GM23338 (cell line): Measurements from ENCODE around the gene BABAM1. TPM values are rescaled to one million over a fixed set of nuclear protein-coding genes. Genes with fewer than 3 reads are reported as not detected.
A peak's percentile ranks its signal among the peaks of the same experiment; 100 is the strongest.

ENCODE experiments used
- ATAC-seq: fragments of 200-7000 bp; cut with Tn5 transposase; 3 replicates; pipeline ENCODE4 v1.9.1; 2020
- DNase-seq: peaks from one replicate; pipeline ENCODE4 v3.0.0-alpha.2; 2015; ENCODE audit warnings: low spot score
- H2AFZ ChIP-seq: fragments of 200-600 bp; sonication (generic); 2 replicates; pipeline ENCODE4 v1.8.0; 2016; ENCODE audit warnings: antibody characterized with exemption, mild to moderate bottlenecking, moderate library complexity
- H3F3A ChIP-seq: fragments of 200-600 bp; sonication (generic); replicated peaks from 2 replicates; pipeline ENCODE4 v1.8.0; 2017; ENCODE audit warnings: antibody characterized with exemption, mixed run types, low read depth
- H3K27ac ChIP-seq: fragments of 200-600 bp; sonication (generic); 2 replicates; pipeline ENCODE4 v1.6.1; 2016; ENCODE audit warnings: low read depth
- H3K27me3 ChIP-seq: fragments of 200-600 bp; sonication (generic); 2 replicates; pipeline ENCODE4 v1.8.0; 2016; ENCODE audit warnings: mild to moderate bottlenecking, mixed run types, moderate library complexity; ENCODE audit not compliant: insufficient read depth
- H3K36me3 ChIP-seq: fragments of 200-600 bp; sonication (generic); 2 replicates; pipeline ENCODE4 v1.8.0; 2016; ENCODE audit warnings: mild to moderate bottlenecking; ENCODE audit not compliant: insufficient read depth
- H3K4me1 ChIP-seq: fragments of 200-600 bp; sonication (generic); 2 replicates; pipeline ENCODE4 v1.8.0; 2016; ENCODE audit warnings: mild to moderate bottlenecking, moderate library complexity; ENCODE audit not compliant: insufficient read depth
- H3K4me2 ChIP-seq: fragments of 200-600 bp; sonication (generic); 2 replicates; pipeline ENCODE4 v1.7.1; 2017; ENCODE audit warnings: mixed run types
- H3K4me3 ChIP-seq: fragments of 200-600 bp; sonication (generic); 2 replicates; pipeline ENCODE4 v1.6.1; 2016; ENCODE audit warnings: mixed run types
- H3K79me2 ChIP-seq: fragments of 200-600 bp; sonication (generic); replicated peaks from 2 replicates; pipeline ENCODE4 v1.8.0; 2017; ENCODE audit warnings: mild to moderate bottlenecking; ENCODE audit not compliant: insufficient read depth
- H3K9me2 ChIP-seq: fragments of 200-600 bp; sonication (generic); 2 replicates; pipeline ENCODE4 v1.8.0; 2017; ENCODE audit not compliant: insufficient read depth
- H4K20me1 ChIP-seq: fragments of 200-600 bp; sonication (generic); replicated peaks from 2 replicates; pipeline ENCODE4 v1.8.0; 2017; ENCODE audit warnings: mild to moderate bottlenecking; ENCODE audit not compliant: insufficient read depth
- H3K27ac Mint-ChIP-seq: 2 replicates; pipeline ENCODE4 v1.8.0; 2020; ENCODE audit warnings: inconsistent platforms, mild to moderate bottlenecking, moderate library complexity, mixed read lengths
- H3K27me3 Mint-ChIP-seq: 3 replicates; pipeline ENCODE4 v1.8.0; 2022; ENCODE audit warnings: low read depth, mild to moderate bottlenecking, moderate library complexity, mixed read lengths, inconsistent platforms; ENCODE audit not compliant: insufficient read depth, poor library complexity
- H3K36me3 Mint-ChIP-seq: 3 replicates; pipeline ENCODE4 v1.8.0; 2021; ENCODE audit warnings: low read depth, mild to moderate bottlenecking, inconsistent platforms, moderate library complexity, mixed read lengths
- H3K4me1 Mint-ChIP-seq: 3 replicates; pipeline ENCODE4 v1.8.0; 2020; ENCODE audit warnings: mild to moderate bottlenecking, inconsistent platforms, mixed read lengths
- H3K4me3 Mint-ChIP-seq: 3 replicates; pipeline ENCODE4 v1.8.0; 2021; ENCODE audit warnings: moderate library complexity, mild to moderate bottlenecking, inconsistent platforms, mixed read lengths
- H3K9me3 Mint-ChIP-seq: 3 replicates; pipeline ENCODE4 v1.8.0; 2020; ENCODE audit warnings: moderate library complexity, mild to moderate bottlenecking, inconsistent platforms, mixed read lengths
- CREB1 ChIP-seq: fragments of 250-450 bp; sonication (Bioruptor Pico); IDR thresholded peaks from 2 replicates; pipeline ENCODE4 v1.5.0; 2020; ENCODE audit warnings: low read depth, mild to moderate bottlenecking, moderate library complexity
- CTCF ChIP-seq, 2 experiments: fragments of 200-600 bp in 1 of 2; sonication (generic) in 1 of 2; conservative IDR thresholded peaks; 2 replicates each; pipeline versions ENCODE4 v1.5.1 to v1.6.1; 2016 to 2017; ENCODE audit warnings: antibody characterized with exemption in 2 of 2, low read depth in 2 of 2, mild to moderate bottlenecking in 2 of 2, moderate library complexity in 1 of 2
- ETS1 ChIP-seq: IDR thresholded peaks from 2 replicates; pipeline ENCODE4 v1.6.1; 2016; ENCODE audit warnings: antibody characterized with exemption
- EZH2 ChIP-seq: fragments of 200-600 bp; sonication (generic); IDR thresholded peaks from one replicate; pipeline ENCODE4 v1.8.0; 2017; ENCODE audit warnings: antibody characterized with exemption, mild to moderate bottlenecking, low read depth; ENCODE audit not compliant: unreplicated experiment
- JUNB ChIP-seq: IDR thresholded peaks from one replicate; pipeline ENCODE4 v1.6.1; 2016; ENCODE audit warnings: antibody characterized with exemption; ENCODE audit not compliant: unreplicated experiment
- NANOG ChIP-seq: IDR thresholded peaks from 2 replicates; pipeline ENCODE4 v1.6.1; 2016; ENCODE audit warnings: antibody characterized with exemption, borderline replicate concordance
- POLR2AphosphoS5 ChIP-seq: IDR thresholded peaks from 2 replicates; pipeline ENCODE4 v1.6.1; 2016; ENCODE audit warnings: antibody characterized with exemption, low read depth
- REST ChIP-seq: IDR thresholded peaks from one replicate; pipeline ENCODE4 v1.6.1; 2018; ENCODE audit warnings: antibody characterized with exemption; ENCODE audit not compliant: unreplicated experiment
- ZNF114 ChIP-seq: fragments of 250-450 bp; sonication (Bioruptor Pico); IDR thresholded peaks from 2 replicates; pipeline ENCODE4 v1.5.0; 2020; ENCODE audit warnings: mild to moderate bottlenecking, moderate library complexity
- ZNF331 ChIP-seq: fragments of 250-450 bp; sonication (Bioruptor Pico); IDR thresholded peaks from 2 replicates; pipeline ENCODE4 v1.5.0; 2020; ENCODE audit warnings: low read depth, mild to moderate bottlenecking, moderate library complexity
- polyA plus RNA-seq: library from polyadenylated mRNA; unstranded; fragments of >200 nt; fragmentation: Nextera tagmentation; extraction: Ambion mirVana; gene quantifications from 2 replicates; pipeline ENCODE4 v1.2.1, GENCODE V29; 2016
- total RNA-seq: library from RNA; depleted of rRNA; stranded (reverse); fragments of >200 nt; shearing (Covaris generic); gene quantifications from 2 replicates; pipeline ENCODE4 v1.2.3, GENCODE V29; 2014

Gene BABAM1
- total and polyA plus RNA-seq, 2 experiments from 2014 or later: 78.1 to 95.0 TPM

GRCh38 chr19:17303167-17303939 lies 36.1 kb downstream of the BABAM1 start, which contains the start of gene ABHD8:
Gene ABHD8, minus strand, starts transcription at chr19:17303425. Its CDS starts 1,809 bp downstream, at chr19:17301616.
- Mint-ChIP-seq H3K4me3 (peak within 1 kb of the TSS; percentile 70), H3K27me3 (peaks cover 23% of the 10 kb centered on the region), H3K9me3 (peaks cover 3% of the 10 kb centered on the region; the same call in 2 of the 3 replicates), H3K27ac (peak within 1 kb of the TSS; percentile 51; the same call in 1 of the 2 replicates), H3K36me3 (peaks cover 14% of the 10 kb centered on the region), H3K4me1 (peaks cover 36% of the 10 kb centered on the region)
- Histone ChIP-seq H3K27ac (peak within 1 kb of the TSS; percentile 67; the same call in 1 of the 2 replicates), H4K20me1 (peaks cover 3% of the 10 kb centered on the region; the same call in 1 of the 2 replicates), H3K36me3 (no peaks in the 10 kb centered on the region), H3K4me3 (peak within 1 kb of the TSS; percentile 74), H2AFZ (no peak within 1 kb of the TSS), H3K79me2 (peaks cover 11% of the 10 kb centered on the region), H3F3A (peaks cover 37% of the 10 kb centered on the region), H3K4me2 (peak within 1 kb of the TSS; percentile 80), H3K9me2 (no peaks in the 10 kb centered on the region), H3K27me3 (no peaks in the 10 kb centered on the region), H3K4me1 (peaks cover 37% of the 10 kb centered on the region)
- DNase-seq (peak; percentile 99), ATAC-seq (peak; percentile 77)
- peak; percentile 79 for TF ChIP-seq POLR2AphosphoS5
- no peak for TF ChIP-seq ZNF331
- no peak for TF ChIP-seq EZH2
- peak; percentile 34 to 40 for TF ChIP-seq CTCF (conservative IDR thresholded peaks at IDR 0.05; ENCODE audit: low read depth in 2 of 2)
- TF ChIP-seq CREB1 (CRISPR knock-in tag): peak; percentile 75

- no peaks in the 10 kb centered on the region; the same call in 1 of the 3 replicates for H3K9me3 Mint-ChIP-seq
- ATAC-seq (no peak), DNase-seq (no peak)
- no peak overlapping the region for H2AFZ ChIP-seq
- peaks cover 37% of the 10 kb centered on the region for H3K4me1 ChIP-seq
- no peaks in the 10 kb centered on the region for H3K36me3 ChIP-seq
- no peak overlapping the region for H3K27ac Mint-ChIP-seq
- H3K4me3 ChIP-seq: peak overlapping the region; percentile 74; the same call in 1 of the 2 replicates
- H3F3A ChIP-seq: peaks cover 37% of the 10 kb centered on the region
- peaks cover 3% of the 10 kb centered on the region; the same call in 1 of the 2 replicates for H4K20me1 ChIP-seq
- peaks cover 10% of the 10 kb centered on the region for H3K79me2 ChIP-seq
- no peaks in the 10 kb centered on the region for H3K27me3 ChIP-seq
- peak overlapping the region; percentile 75 for H3K4me2 ChIP-seq
- peaks cover 23% of the 10 kb centered on the region for H3K27me3 Mint-ChIP-seq
- H3K4me1 Mint-ChIP-seq: peaks cover 36% of the 10 kb centered on the region
- peaks cover 8% of the 10 kb centered on the region for H3K36me3 Mint-ChIP-seq
- H3K4me3 Mint-ChIP-seq: peak overlapping the region; percentile 70
- H3K9me2 ChIP-seq: no peaks in the 10 kb centered on the region
- H3K27ac ChIP-seq: no peak overlapping the region
- TF ChIP-seq POLR2AphosphoS5 (no peak), ZNF114 (CRISPR knock-in tag) (no peak), REST (no peak), CTCF (conservative IDR thresholded peaks at IDR 0.05; ENCODE audit: low read depth in 2 of 2) (no peak), JUNB (no peak), ZNF331 (no peak), CREB1 (CRISPR knock-in tag) (no peak), NANOG (no peak), EZH2 (no peak), ETS1 (no peak)
Observed at GRCh38 chr19:17303940-17304267, 36.7 kb downstream of the BABAM1 start.
